Thoracic aorta (tissue), 2 donors: ENCODE data around the gene ENO2. TPM values are rescaled to one million over a fixed set of nuclear protein-coding genes. Genes with fewer than 3 reads are reported as not detected.

Source experiments
- ATAC-seq: fragments of 150-250 bp; one replicate; pipeline ENCODE4 v1.8.0; 2017; ENCODE audit warnings: low read depth; ENCODE audit not compliant: insufficient number of reproducible peaks, low FRiP score
- DNase-seq: peaks from one replicate; pipeline ENCODE4 v3.0.0-alpha.2; 2020; ENCODE audit warnings: low spot score
- H3K27ac ChIP-seq, 2 donors: fragments of 200-600 bp; sonication (generic); 1 replicate in 1 of 2; 2 replicates in 1 of 2; pipeline ENCODE4 v1.5.1; 2016; ENCODE audit warnings: mild to moderate bottlenecking in 2 of 2, moderate library complexity in 2 of 2
- H3K27me3 ChIP-seq: fragments of 200-600 bp; sonication (generic); replicated peaks from 2 replicates; pipeline ENCODE4 v1.6.0; 2016; ENCODE audit warnings: mild to moderate bottlenecking; ENCODE audit not compliant: insufficient read depth
- H3K36me3 ChIP-seq: fragments of 200-600 bp; sonication (generic); one replicate; pipeline ENCODE4 v1.5.1; 2016
- H3K4me1 ChIP-seq, 2 donors: fragments of 200-600 bp; sonication (generic); 1 replicate in 1 of 2; 2 replicates in 1 of 2; pipeline versions ENCODE4 v1.5.1 to v1.6.0; 2016; ENCODE audit warnings: low read depth in 2 of 2, mild to moderate bottlenecking in 1 of 2; ENCODE audit not compliant: control insufficient read depth in 1 of 2
- H3K4me3 ChIP-seq: fragments of 200-600 bp; sonication (generic); 2 replicates; pipeline ENCODE4 v1.5.1; 2016; ENCODE audit warnings: mild to moderate bottlenecking
- H3K9me3 ChIP-seq: fragments of 200-600 bp; sonication (generic); 2 replicates; pipeline ENCODE4 v1.5.1; 2016
- CTCF ChIP-seq: fragments of 200-600 bp; sonication (generic); IDR thresholded peaks from one replicate; pipeline ENCODE4 v1.5.1; 2019; ENCODE audit warnings: antibody characterized with exemption
- total RNA-seq, 2 donors: library from RNA; depleted of rRNA; stranded (reverse); fragments of >200 nt; gene quantifications; one replicate each; pipeline versions ENCODE4 v1.1.0 to v1.2.3, GENCODE V29; 2016

Gene ENO2
- total RNA-seq, 2 donors from 2014 or later, result 53.6 to 57.9 TPM

DNA sequence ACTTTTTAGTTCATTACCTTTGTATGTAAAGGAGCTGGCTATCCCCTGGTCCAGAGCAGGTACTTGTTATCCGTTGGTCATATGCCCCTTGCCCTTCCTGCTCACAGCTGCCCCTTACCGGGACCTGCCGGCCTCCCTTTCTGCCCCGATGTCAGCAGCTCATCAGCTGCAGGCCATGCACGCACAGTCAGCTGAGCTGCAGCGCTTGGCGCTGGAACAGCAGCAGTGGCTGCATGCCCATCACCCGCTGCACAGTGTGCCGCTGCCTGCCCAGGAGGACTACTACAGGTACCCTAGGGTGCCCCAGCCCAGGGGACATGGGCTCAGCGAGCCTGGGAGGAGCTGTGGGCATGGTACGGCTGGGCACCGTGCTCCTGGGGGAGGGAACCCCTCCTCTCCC lies 26.9 kb downstream of the ENO2 start:
- no peak for DNase-seq
- H3K4me1 ChIP-seq, result peaks cover 29 to 47% of the 10 kb centered on the region in 2 donors
- no peak overlapping the region for H3K27ac ChIP-seq
- H3K27me3 ChIP-seq, result no peaks in the 10 kb centered on the region
- no peak for ATAC-seq
- no peaks in the 10 kb centered on the region for H3K9me3 ChIP-seq
- peaks cover 4% of the 10 kb centered on the region for H3K36me3 ChIP-seq
- no peak for TF ChIP-seq CTCF
- no peak overlapping the region for H3K4me3 ChIP-seq

DNA sequence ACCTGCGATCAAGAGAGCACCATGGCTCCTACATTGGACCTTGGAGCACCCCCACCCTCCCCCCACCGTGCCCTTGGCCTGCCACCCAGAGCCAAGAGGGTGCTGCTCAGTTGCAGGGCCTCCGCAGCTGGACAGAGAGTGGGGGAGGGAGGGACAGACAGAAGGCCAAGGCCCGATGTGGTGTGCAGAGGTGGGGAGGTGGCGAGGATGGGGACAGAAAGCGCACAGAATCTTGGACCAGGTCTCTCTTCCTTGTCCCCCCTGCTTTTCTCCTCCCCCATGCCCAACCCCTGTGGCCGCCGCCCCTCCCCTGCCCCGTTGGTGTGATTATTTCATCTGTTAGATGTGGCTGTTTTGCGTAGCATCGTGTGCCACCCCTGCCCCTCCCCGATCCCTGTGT lies 27.4 kb downstream of the ENO2 start:
- Histone ChIP-seq H3K36me3 (peaks cover 4% of the 10 kb centered on the region), H3K9me3 (no peaks in the 10 kb centered on the region), H3K4me3 (no peak overlapping the region), H3K27me3 (no peaks in the 10 kb centered on the region), H3K4me1 (peaks cover 31 to 49% of the 10 kb centered on the region in 2 donors), H3K27ac (peak overlapping the region in 1 of 2 donors; percentile 99)
- DNase-seq, result no peak
- no peak for TF ChIP-seq CTCF
- ATAC-seq, result no peak

GRCh38 chr12:6942331-6942665 lies 27.9 kb downstream of the ENO2 start:
- Histone ChIP-seq H3K27me3 (no peaks in the 10 kb centered on the region), H3K4me3 (no peak overlapping the region), H3K36me3 (peaks cover 4% of the 10 kb centered on the region), H3K27ac (peak overlapping the region; percentile 95 to 99), H3K4me1 (peaks cover 28 to 44% of the 10 kb centered on the region in 2 donors), H3K9me3 (no peaks in the 10 kb centered on the region)
- DNase-seq (no peak), ATAC-seq (no peak)
- no peak for TF ChIP-seq CTCF

DNA sequence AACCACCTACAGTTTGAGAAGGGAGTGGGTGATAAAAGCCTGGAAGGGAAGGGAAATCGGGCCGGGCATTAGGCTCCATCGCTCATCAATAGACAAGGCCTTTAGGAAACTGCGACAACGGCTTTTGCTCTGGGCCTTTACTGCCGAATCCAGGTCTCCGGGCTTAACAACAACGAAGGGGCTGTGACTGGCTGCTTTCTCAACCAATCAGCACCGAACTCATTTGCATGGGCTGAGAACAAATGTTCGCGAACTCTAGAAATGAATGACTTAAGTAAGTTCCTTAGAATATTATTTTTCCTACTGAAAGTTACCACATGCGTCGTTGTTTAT lies 29.0 kb downstream of the ENO2 start:
- Histone ChIP-seq H3K9me3 (no peaks in the 10 kb centered on the region), H3K4me1 (peaks cover 25 to 39% of the 10 kb centered on the region in 2 donors), H3K27me3 (no peaks in the 10 kb centered on the region), H3K4me3 (peak overlapping the region; percentile 77), H3K36me3 (peaks cover 4% of the 10 kb centered on the region), H3K27ac (peak overlapping the region; percentile 95 to 99)
- ATAC-seq (peak; percentile 56), DNase-seq (peak; percentile 76)
- TF ChIP-seq CTCF, result no peak

- H3K27ac ChIP-seq, result peak within 1 kb of the TSS; percentile 95 to 99
- no peak for DNase-seq
- no peaks in the 10 kb centered on the region for H3K9me3 ChIP-seq
- no peak for TF ChIP-seq CTCF
- peaks cover 4% of the 10 kb centered on the region for H3K36me3 ChIP-seq
- H3K27me3 ChIP-seq, result no peaks in the 10 kb centered on the region
- H3K4me1 ChIP-seq, result peaks cover 21 to 34% of the 10 kb centered on the region in 2 donors
- H3K4me3 ChIP-seq, result peak within 1 kb of the TSS; percentile 77
- peak; percentile 56 for ATAC-seq
Measured at GRCh38 chr12:6943722-6944380, 29.5 kb downstream of the ENO2 start, which contains the start of the genes C12orf57 and RNU7-1. TSS of gene C12orf57 (plus strand) at chr12:6944022. CDS start at chr12:6944122, 100 bp downstream. TSS of gene RNU7-1 (plus strand) at chr12:6943816.
